HG02623 (cell line): ENCODE data around the gene CHID1.

Experiments used
- ATAC-seq: cut with Tn5 transposase; IDR thresholded peaks from one replicate; pipeline ENCODE4 v1.9.1; 2021; ENCODE audit warnings: moderate library complexity; ENCODE audit not compliant: unreplicated experiment

The CHID1 gene

DNA sequence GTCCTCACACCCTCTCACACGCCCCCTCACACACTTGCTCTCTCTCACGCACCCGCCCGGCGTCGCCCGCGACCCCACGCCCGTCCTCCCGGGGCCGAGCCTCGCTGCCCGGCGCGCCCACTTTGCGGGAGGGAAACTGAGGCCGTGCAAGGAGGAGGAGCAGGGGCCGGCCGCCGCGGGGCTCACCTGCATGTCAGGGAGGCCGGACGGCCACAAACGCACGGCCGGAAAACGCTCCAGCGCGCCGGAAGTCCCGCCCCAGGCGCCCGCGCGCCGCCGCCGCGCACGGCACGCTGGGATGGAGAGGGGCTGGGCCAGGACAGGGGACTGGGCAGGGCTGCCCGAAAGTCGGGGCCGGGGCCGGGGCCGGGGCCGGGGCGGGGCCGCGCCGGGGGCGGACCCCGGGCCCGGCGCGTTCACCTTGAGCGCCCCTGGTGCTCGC, at the start of gene CHID1:
CHID1 (minus strand) TSS at position 222 of the 442 bp plus-strand sequence. CDS start 5,994 bp downstream, outside the sequence.
- peak; percentile 84 for ATAC-seq

DNA sequence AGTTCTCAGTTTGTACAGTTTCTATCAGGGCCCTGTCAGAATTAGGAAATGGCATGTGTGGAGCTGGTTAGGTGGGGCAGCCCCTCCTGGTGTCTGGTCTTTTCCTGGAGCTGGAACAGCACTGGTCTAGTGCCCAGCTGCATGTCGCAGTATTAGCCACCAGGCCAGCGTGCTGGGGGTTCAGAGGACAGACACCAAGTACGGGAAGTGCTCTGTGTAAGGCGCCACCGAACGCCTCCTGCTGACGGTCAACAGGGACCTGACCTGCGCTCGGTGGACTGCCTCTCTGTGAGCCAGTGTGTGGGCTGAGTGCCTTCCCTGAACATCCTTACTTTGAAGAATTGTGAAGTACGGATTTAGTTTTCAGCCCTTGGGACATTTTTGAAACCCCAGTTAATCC, 49.0 kb upstream of the CHID1 start:
- no peak for ATAC-seq

DNA sequence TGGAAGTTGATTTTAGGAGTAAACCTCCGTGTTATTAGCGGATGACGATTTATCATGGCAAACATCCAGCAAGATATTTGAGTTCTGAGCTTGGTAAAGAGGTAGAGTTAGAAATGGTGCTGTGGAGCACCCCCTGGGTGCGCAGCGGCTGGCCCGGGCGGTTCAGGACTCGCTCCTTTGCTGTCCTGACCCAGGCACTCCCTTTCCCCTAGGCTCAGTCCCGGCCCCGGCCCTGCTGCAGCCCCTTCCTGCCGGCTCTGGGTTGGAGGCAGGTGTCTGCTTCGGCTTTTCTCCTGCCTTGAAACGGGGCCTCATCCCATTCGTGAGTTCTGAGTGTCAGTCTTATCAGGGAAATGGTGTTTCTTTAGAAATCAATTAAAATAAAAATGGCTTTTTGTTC, 48.4 kb upstream of the CHID1 start:
- no peak for ATAC-seq

DNA sequence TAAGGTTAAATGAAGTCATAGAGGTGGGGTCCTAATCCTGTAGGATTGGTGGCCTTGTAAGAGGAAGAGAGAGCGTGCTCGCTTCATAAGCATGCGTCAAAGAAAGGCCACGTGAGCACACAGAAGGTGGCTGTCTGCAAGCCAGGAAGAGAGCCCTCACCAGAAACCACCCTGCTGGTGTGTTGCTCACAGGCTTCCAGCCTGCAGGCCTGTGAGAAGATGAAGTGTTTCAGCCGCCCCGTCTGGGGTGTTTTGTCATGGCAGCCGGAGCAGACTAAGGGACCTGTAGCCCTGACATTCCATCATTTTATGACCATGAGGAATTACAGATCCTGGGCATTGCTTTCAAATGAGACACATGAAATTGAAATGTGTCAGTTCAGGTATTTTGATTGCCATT, 47.5 kb upstream of the CHID1 start:
- no peak for ATAC-seq

DNA sequence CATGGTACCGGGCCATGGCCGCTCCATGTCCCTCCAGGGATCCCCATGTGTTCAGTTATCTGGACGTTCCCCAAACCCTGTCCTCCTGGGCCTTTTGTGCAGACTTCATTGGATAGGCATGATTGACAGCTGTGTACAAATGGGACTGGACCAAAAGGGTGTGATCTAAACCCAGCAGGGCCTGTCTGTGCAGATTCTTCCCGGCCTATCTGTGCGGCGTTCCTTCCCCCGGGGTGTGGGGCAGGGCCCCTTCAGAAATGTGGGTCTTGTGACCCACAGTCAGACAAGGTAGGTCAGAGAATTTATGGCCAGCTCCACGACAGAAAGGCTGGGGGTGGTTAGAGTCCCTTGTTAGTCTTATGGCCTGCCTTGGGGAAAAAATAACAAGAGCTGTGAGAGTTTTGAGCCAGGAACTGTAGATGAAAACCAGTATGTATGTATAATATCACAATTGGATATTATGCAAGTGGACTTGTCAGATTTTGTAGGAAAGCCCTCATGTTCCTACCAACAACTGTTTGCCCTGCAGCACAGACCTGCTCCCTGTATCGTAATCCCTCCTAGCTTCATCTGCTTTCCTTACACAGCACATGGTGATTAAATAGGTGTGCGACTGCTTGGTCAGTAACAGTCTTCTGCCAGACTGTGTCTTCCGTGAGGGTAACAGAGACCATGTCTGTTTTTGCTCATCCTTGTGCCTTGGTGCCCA, 46.8 kb upstream of the CHID1 start:
- ATAC-seq, result no peak

DNA sequence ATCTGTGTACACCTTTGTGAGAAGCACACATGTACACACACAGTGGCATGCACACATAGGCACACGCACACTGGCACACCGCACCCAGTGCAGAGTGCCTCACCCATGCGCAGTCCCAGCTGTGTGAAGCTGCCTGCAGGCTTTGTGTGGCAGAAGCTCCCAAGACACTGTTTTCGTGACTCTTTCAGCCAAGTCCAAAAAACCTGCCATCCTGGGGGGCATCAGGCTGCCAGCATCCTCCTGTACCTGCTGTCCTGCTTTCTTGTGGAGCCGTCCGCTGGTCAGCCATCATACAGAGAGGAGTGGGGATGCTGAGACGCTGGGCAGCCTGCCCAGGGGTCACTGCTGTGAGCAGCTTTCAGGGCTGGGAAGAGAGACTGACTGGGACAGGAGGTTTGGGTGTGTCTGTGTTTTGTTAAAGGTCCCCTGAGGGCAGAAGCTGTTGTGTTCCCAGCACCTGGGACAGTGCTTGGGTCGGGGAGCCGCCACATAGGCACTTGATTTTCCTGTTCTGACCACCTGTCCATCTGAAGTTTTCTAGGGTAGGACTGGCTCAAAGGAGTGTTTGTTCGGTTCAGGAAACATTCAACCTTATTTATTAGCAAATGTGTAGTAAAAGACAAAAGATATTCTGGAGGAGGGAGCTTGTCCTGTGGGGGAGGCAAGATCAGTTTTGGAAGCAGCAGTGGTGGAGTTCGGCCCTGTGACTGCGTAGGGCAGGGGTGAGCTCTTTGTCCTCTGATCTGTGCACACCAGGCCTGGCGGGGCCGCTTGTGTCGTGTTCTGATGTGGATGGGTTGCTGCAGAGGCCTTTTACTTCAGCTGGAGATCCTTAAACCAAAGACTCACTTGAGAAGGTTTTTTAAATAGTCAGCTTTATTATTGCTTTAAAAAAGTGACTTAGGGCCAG, 44.8 kb upstream of the CHID1 start:
- ATAC-seq, result no peak

DNA sequence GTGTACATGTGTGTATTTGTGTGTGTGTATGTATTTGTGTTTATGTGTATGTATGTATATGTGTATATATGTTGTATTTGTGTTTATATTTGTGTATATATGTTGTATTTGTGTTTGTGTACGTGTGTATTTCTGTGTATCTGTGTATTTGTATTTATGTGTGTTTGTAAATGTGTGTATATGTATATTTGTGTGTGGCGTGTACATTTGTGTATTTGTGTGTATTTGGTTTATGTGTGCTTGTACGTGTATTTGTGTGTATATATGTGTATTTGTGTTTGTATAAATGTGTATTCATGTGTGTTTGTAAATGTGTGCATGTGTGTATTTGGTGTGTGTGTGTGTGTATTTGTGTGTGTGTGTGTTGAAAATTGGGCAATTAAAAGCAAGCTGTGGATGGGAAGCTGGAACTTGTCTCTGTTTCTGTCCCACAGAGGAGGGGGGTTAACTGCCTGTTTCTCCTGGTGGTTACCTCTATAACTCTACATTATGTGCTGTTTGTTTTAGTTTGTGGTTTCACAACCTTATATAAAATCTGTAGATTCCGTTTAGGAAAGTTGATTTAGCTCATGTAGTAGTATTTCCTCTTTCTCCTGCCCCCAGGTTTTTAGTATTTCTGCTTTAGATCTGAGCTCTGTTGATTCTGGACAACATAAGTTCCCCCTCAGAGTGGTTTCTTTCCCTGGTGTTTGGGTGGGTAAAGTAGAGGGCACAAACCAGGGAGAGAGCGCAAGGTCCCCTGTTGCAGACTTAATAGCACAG, 44.0 kb upstream of the CHID1 start:
- ATAC-seq, result no peak

DNA sequence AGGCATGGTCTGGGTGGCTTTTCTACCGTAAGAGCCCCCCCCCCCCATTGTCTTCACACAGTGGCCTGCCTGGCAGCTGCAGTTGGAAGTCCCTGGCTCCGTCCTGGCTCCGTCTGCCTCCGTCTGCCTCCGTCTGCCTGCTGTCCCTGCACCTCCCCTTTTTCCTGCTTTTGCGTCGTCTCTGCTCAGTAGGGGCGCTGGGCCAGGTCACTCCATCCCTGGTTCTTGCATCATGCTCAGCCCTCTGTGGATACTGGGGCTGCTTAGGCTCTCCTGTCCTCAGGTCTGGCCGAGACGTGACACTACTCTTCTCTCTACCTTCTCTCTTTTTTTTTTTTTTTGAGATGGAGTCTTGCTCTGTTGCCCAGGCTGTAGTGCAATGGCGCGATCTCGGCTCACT, 42.9 kb upstream of the CHID1 start:
- ATAC-seq, result no peak

DNA sequence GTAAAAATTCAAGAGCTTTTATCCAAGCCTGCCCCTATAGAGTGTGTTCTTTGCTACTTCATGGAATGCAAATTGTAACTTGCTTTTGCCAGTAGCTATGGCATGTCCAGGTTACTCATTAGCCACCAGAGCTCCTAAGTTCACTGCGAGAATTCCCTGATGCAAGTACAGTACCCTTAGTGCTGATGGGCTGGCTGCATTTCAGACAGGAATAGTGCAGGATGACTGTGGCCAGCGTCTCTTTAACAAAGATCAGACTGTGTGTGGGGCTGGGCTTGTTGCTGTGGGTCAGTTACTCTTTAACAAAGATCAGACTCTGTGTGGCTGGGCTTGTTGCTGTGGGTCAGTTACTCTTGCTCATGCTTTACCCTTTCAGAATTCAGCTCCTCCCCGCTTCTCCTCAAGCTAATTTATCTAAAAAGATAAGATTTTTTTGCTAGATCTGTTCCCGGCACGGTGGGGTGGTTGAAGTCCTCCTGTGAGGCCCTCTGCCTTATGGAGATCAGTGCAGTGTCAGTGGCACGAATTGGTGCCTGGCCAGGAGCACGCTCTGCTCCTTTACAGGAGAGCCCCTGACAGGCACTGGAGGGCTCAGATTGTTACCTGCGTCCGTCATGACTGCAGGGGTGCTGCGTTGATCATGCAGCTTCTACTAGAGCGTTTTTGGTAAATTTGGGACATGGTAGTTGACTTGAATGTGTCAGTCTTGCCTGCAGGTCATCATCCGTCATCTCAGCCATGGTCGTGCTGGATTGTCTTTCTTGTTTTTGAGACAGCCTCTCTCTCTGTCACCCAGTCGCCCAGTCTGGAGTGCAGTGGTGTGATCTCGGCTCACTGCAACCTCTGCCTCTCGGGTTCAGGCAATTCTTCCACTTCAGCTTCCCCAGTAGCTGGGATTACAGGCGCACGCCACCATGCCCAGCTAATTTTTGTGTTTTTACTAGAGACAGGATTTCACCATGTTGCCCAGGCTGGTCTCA, 42.1 kb upstream of the CHID1 start:
- no peak for ATAC-seq

DNA sequence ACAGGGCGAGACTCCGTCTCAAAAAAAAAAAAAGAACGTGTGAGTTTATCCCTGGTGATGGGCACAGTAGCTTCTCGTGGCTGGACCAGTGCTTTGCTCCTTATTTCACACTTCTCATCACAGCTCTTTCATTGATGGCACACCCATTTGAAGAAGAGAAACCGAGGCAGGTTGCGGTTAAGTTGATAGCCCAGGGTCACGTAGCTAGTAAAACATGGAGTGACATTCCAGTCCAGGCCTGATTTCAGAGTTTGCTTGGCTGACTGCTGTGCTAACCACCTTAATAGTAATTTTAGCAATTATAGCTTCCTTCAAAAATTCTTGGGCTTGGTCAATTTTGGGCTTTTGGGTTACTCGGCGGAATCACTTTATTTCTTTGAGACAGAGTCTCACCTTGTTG, 40.9 kb upstream of the CHID1 start:
- no peak for ATAC-seq

DNA sequence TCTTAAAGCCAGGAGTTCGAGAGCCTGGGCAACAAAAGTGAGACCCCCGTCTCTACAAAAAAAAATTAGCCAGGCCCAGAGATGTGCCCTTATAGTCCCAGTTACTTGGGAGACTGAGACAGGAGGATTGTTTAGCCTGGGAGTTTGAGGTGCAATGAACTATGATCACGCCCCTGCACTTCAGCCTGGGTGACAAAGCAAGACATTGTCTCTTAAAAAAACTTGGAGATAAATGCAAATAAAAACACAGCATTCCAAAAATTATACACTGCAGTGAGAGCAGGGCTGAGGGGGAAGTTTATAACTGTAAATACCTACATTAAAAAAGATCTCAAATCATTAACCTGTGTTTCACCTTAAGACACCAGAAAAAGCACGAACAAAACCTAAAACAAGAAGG, 37.1 kb upstream of the CHID1 start:
- no peak for ATAC-seq

DNA sequence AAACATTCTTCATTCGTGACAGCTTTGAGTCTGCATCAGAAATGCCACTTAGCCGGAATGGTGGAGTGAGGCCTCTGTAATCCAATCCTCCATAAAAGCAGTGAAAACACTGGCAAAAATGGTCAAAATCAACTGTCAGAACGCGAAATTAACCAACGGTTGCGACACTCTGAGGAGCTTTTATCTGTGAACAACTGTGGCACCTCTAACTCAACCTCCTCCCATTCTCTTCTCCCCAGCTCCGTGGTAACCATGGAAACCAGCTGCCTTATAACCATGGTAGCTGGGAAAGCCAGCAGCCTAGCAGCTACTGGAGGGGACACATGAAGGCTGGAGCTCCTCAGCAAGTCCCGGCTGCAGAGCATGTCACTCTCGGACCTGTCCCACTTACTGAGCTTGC, 35.4 kb upstream of the CHID1 start:
- ATAC-seq, result no peak

DNA sequence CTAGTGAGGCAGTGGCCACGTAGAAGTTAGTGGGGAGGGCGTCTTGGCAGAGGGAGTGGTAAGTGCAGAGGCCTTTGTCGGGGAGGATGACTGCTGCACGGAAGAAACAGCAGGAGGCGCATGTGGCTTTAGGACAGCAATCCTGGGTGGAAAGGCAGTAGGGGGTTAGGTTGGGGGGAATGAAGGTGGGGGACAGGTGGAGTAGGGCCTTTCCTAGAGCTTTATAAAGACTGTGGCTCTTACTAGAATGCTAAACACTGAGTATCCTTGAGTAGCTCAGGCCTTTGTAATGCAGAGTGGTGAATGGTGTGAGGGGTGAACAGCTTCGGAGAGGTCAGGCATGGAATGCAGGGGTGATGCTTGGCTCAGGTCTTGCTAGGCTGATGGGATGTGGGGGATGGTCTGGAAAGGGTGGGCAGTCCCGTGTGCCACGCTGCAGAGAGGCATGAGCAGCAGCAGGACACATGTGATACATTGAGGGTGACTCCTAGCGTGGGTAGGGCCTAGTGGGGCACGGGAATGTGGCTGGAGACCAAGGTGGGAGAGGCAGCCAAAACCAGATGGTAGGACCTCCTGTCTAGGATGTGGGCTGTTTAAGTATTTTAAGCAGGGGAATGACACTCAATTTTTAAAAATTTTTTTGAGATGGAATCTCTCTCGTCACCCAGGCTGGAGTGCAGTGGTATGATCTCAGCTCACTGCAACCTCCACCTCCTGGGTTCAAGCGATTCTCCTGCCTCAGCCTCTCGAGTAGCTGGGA, 34.3 kb upstream of the CHID1 start:
- ATAC-seq, result no peak

DNA sequence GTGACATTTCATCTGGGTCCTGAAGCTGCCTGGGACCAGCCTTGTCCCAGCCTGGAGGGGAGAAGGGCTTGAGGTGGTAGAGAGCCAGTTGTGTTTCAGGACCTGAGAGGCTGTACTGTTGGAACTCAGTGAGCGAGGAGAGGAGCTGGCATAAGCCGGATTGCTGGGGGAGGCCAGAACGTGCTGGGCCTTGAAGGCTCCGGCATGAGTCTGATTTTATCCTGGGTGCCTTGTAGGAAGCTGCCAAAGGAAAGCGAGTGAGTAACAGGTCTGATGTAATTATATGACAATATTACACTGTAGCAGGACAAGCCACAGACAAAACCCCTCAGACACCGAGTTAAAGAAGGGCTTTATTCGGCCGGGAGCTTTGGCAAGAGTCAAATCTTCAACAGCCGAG, 32.2 kb upstream of the CHID1 start:
- ATAC-seq, result no peak

DNA sequence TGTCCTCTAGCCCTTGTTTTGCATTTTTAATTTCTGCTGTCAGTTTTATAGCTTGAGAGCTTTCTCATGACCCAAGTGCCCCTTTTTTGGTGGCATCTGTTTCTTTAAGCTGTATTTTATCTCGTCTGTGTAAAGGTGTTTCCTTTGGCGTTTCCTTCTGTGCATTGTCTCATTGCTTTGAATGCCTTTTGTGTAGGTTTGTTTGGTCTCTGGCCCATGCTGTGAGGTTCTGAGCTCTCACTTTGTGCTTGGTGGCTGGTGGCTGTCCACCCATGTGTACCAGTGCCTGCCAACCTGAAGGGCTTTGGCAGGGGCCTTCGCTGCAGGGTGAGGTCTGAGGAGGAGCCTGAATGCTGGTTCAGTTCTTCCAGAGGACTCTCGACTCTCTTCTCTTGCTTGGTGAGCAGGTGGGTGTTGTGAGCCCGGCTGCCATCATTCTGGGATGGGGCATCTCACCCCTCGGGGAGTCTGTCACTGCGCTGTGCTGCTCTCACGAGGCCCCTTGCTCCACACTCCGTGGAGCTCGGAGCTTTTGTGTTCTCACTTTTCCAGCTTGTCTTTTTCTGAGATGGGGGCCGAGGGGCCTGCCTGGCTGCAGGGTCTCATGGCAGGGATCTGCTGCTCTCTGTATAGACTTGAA, 30.0 kb upstream of the CHID1 start:
- ATAC-seq, result no peak

DNA sequence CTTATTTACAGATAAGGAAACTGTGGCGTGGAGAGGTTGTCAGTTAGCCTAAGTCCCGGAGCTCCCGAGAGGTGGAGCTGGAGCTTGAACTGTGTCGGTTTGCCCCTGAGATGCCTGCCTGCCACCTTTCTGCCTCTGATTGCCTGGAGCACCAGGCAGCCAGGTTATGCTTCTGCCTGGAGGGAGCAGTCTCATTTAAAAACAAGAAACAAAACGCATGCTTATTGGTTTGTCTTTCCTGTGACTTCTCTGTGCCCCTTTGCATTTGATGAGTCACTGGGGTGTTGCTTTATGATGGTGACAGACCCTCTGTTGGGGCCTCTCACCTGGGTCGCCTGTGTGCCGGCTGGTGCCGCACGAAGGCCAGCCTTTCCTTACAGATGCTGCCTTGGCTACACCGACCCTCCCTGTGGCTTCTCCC, 27.2 kb upstream of the CHID1 start:
- no peak for ATAC-seq

DNA sequence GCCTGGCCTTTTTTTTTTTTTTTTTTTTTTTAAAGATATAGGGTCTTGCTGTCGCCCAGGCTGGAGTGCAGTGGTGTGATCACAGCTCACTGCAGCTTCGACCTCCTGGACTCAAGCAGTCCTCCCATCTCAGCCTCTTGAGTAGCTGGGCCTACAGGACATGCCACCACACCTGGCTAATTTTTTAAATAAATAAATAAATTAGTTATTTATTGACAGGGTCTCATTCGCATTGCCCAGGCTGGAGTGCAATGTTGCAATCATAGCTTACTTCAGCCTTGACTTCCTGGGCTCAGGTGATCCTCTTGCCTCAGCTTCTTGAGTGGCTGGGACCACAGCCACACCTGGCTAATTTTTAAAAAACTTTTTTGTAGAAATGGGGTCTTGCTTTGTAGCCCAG, 25.6 kb upstream of the CHID1 start:
- no peak for ATAC-seq

DNA sequence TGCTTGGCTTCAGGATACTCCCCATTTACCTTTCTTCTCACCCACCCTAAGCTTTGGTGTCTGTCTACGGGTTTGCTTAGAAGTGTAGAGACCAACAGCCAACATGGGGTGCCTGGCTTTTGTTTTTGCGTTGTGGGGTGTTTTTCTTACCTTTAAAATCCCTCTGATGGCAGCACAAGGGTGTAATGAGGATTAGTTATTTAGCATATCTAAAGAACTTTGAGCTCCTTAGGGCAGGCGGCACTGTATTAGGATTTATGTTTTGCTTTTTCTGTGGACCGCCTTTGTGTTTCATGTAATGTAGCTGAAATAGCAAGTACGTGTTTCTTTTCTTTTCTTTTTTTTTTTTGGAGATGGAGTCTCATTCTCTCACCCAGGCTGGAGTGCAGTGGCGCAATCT, 23.9 kb upstream of the CHID1 start:
- ATAC-seq, result no peak

DNA sequence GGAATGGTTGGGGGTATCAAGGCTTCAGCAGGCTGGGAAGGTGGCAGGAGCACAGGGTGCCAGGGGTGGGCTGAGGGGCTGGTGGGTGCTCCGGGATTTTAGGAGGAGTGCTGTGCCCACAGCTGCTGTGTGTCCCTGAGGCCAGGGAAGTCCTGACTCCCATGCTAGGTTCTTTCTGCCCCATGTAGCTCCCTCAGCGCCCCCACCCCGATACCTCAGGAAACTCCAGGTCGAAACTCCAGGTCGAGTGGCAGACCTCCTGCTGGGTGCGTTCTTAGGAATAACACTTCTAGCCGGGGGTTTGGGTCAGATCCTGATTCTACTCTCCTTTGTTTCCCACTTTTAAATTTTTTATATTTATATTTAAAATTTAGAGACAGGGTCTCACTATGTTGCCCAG, 23.3 kb upstream of the CHID1 start:
- ATAC-seq, result no peak
